Smooth muscle cell (in vitro differentiated cells): ENCODE measurements around the gene AACS. TPM values are rescaled to one million over a fixed set of nuclear protein-coding genes. Genes with fewer than 3 reads are reported as not detected.

Experiments
- polyA plus RNA-seq: library from polyadenylated mRNA; unstranded; fragments of >200 nt; fragmentation: Nextera tagmentation; extraction: Ambion mirVana; gene quantifications from 2 replicates; pipeline ENCODE4 v1.2.1, GENCODE V29; 2016
- small RNA-seq: library from RNA; depleted of rRNA; stranded (forward); fragments of <200 nt; gene quantifications from one replicate; pipeline ENCODE3, GENCODE V24; 2014
- total RNA-seq: library from RNA; depleted of rRNA; stranded (reverse); fragments of >200 nt; gene quantifications from 2 replicates; pipeline ENCODE4 v1.2.3, GENCODE V29; 2014

The AACS gene
- total and polyA plus RNA-seq, 2 experiments from 2014 or later, result 8.0 to 15.6 TPM

Small RNA genes within 50 kb of the gene (small RNA-seq; reads per million reads assigned to genes)
- not detected for gene AC122688.1

Other genes starting within 250 kb of the AACS start
- 4.5 and 6.8 TPM in 2 replicates for gene SCARB1, start 201.6 kb upstream of the AACS start, total RNA-seq
- gene SCARB1, start 201.6 kb upstream of the AACS start, polyA plus RNA-seq, result 10.1 and 16.9 TPM in 2 replicates
- 1,327 and 1,477 TPM in 2 replicates for gene UBC, start 150.8 kb upstream of the AACS start, total RNA-seq
- 1,322 and 1,339 TPM in 2 replicates for gene UBC, start 150.8 kb upstream of the AACS start, polyA plus RNA-seq
- gene DHX37, start 76.3 kb upstream of the AACS start, total RNA-seq, result 4.2 and 4.5 TPM in 2 replicates
- gene DHX37, start 76.3 kb upstream of the AACS start, polyA plus RNA-seq, result 7.6 and 9.7 TPM in 2 replicates
- 1.3 and 1.8 TPM in 2 replicates for gene BRI3BP, start 71.8 kb upstream of the AACS start, total RNA-seq
- 1.2 and 2.3 TPM in 2 replicates for gene BRI3BP, start 71.8 kb upstream of the AACS start, polyA plus RNA-seq
- gene TMEM132B, start 121.0 kb downstream of the AACS start, total RNA-seq, result 0.04 TPM in 1 of 2 replicates, not detected in the other
- 0.21 TPM in 1 of 2 replicates, not detected in the other for gene TMEM132B, start 121.0 kb downstream of the AACS start, polyA plus RNA-seq